Measurements from ENCODE around the gene SSNA1.

GRCh38 chr9:137149942-137150616 lies 38.4 kb upstream of the SSNA1 start:
- TF ChIP-seq, protein P1, sequence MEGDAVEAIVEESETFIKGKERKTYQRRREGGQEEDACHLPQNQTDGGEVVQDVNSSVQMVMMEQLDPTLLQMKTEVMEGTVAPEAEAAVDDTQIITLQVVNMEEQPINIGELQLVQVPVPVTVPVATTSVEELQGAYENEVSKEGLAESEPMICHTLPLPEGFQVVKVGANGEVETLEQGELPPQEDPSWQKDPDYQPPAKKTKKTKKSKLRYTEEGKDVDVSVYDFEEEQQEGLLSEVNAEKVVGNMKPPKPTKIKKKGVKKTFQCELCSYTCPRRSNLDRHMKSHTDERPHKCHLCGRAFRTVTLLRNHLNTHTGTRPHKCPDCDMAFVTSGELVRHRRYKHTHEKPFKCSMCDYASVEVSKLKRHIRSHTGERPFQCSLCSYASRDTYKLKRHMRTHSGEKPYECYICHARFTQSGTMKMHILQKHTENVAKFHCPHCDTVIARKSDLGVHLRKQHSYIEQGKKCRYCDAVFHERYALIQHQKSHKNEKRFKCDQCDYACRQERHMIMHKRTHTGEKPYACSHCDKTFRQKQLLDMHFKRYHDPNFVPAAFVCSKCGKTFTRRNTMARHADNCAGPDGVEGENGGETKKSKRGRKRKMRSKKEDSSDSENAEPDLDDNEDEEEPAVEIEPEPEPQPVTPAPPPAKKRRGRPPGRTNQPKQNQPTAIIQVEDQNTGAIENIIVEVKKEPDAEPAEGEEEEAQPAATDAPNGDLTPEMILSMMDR (IDR thresholded peaks at IDR 0.05), result no peak
- TF ChIP-seq EP300 (IDR thresholded peaks at IDR 0.05) (no peak), POLR2A (IDR thresholded peaks at IDR 0.05) (no peak)
